Stimulated activated CD8-positive, alpha-beta memory T cell treated with anti-CD3 and anti-CD28 coated beads, Interleukin-12 subunit alpha, Interleukin-12 subunit beta, amount 100 ng/mL, for 24 hours (primary cell): Measurements from ENCODE around the gene WIZ.

Experiments used
- DNase-seq: peaks from one replicate; pipeline ENCODE4 v3.0.0-alpha.2; 2020; ENCODE audit errors: extremely low read depth

The WIZ gene

DNA sequence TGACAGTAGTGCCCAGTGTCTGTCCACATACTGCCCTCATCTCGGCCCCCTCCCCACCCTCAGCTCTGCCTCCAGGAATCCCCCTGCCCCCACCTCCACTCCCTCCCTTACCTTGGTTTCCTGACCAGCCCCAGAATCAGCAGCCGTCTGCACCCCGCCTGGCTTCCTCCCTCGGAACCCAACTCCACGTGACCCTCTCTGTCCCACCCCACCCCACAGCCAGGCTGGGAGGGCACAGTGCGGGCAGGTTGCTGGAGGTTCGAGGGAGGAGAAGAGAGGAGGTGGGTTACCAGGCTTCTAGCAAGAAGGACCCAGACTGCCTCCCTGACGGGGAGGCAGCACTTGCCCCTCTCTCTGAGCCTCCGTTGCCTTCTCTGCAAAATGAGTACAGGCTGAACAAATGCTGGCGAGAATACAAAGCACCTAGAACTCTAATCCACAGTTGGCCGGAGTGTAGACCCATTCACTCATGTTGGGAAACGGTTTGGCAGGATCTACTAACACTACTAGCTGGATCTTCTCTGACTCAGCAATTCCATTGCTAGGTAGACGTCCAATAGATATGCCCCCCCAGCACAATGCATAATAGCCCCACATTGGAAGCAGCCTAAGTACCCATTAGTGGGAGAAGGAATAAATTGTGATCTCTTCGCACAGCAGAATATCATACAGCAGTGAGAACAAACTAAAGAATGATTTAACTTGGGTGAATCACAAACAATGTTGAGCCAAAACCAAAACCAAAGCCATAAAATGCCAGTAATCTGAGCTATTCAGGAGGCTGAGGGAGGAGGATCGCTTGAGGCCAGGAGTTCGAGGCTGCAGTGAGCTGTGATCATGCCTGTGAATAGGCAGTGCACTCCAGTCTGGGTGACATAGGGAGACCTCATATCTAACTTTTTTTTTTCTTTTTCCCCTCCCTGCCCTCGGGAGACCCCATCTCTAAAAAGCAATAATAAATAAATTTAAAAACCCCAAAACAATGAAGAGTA lies 14.9 kb upstream of the WIZ start, which contains the start of gene RASAL3:
RASAL3 (minus strand) TSS at position 151 of the 992 bp plus-strand sequence. CDS start 186 bp downstream, outside the sequence.
- no peak for DNase-seq

GRCh38 chr19:15463861-15464371 lies 14.2 kb upstream of the WIZ start:
- no peak for DNase-seq

DNA sequence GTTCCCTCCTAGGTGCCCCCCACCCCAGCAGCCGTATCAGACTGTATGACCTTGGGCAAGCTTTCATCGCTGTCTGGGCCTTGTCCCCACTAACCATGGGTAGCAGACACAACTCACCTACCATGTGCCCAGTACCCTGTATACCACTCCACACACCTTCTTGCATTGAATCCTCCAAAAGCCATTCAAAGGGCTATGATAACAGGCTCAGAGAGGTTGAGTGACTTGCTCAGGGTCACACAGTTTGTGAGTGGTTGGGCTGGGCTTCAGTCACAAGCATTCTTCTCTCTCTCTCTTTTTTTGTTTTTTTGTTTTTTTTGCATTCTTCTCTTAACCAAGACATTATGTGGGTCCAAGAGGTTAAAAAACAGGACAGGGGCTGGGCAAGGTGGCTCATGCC lies 11.9 kb upstream of the WIZ start:
- no peak for DNase-seq

DNA sequence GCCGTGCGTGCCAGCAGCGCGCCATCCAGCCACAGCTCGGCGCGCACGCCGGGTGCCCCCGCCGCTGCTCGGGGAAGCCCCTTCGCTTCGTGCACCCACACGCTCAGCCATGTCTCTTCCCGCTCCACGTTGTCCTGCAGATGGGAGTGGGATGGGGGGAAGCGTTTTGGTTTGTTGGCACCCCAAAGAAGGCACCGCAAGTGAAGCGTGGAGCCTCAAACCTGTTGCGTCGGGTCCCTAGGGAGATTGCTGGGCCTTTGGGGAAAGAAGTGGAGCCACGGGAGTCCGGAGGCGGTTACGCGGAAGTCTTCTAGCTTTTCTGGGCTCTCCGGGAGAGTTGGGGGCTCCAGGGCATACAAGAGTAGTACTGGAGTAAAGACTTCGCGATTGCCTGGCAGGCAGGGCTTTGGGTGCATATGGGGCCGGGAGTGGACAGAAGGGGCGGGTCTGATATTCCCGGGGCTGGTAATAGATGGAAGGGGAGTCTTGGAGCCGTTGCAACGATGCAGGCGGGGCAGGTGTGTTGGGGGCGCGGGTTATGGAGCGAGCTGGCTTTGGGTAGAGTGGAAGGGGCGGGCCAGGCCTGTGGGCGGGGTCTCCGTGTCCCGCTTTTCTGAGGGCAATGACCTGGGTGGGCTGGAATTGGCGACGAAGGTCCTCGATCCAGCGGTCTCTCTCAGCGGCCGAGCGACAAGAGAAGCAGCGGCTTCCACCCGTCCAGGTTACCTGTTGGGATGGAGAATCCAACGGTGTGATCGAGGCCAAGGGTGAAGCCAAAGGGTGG lies 8.1 kb upstream of the WIZ start:
- DNase-seq, result no peak

GRCh38 chr19:15456871-15457700 lies 7.3 kb upstream of the WIZ start:
- no peak for DNase-seq

DNA sequence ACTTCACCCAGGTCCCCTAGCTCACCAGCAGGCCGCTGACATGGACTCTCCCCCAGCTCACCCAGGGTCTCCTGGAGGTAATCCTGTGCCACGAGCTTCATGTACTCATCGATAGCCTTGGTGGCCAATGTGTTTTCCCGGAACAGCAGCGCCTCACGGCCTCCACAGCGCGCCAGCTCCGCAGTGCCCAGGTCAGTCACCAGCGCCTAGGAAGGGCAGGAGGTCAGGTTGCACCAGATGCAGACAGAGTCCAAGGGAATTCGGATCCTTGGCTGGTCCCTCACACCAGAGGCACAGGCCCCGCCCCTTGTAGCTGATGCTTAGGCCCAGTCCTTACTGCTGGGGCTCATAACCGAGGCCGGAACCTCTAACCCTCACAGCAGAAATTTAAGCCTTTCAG lies 6.7 kb upstream of the WIZ start:
- no peak for DNase-seq

DNA sequence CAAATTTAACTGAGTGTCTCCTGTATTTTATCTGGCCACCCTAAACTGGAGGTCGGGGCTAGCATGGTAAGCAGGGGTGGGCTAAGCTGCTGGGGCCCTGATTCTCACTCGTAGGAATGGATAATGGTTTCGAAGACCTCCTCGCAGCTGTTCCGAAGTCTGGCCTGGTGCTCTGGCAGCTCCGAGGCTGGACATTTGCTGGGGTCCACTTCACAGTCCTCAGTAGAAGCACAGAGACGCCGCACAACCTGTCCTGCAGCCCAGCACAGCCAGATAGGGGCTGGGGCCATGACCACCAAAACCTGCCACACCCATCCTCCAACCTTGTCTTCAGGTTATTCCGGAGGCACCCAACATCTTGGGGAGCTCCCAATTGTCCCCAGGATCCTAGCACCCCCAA lies 6.2 kb upstream of the WIZ start:
- no peak for DNase-seq

- no peak for DNase-seq
Observed at GRCh38 chr19:15453906-15454860, 4.4 kb upstream of the WIZ start.

- DNase-seq, result no peak
Observed at GRCh38 chr19:15453091-15453578, 3.4 kb upstream of the WIZ start.

DNA sequence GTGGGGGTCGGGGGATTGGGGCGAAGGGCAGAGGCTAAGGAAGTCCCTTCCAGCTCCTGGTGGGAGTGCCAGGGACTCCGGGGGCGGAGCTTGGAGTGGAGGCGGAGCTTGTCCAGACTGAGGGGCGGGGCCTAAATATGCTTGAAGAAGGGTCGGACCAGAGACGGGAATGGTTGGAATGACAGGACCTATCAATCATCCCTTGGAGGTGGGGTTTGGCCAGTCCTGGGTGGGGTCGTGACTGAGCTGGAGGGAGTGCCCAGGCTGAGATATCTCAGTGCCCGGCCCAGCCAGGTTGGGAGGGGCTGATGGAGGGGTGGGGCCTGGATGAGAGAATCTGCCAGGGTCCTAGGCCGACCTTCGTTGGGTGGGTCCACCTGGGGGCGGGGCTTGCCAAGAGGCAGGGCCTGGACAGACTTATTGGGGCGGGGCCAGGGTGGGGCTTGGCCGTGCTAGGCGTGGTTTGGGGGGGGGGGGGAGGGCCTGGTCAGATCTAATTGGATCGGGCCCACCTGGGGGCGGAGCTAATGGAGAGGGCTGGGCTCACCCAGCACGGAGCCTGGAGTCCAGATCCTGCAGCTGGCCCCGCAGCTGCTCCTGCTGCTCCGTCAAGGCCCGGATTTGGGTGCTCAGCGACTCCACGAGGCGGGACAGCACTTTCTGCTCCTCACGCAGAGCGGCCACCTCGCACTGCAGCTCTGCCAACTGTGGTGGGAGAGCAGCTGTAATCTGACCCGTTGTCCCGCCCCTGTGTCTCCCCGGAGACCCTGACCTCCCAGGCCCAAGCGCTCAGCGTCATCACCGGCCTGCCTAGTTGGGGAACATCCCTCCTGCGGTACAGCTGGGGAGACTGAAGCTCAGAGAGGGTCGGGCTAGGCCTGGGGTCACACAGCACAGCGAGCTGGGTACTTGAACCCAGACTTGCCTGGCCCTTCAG lies 2.6 kb upstream of the WIZ start:
- no peak for DNase-seq

- no peak for DNase-seq
Observed at GRCh38 chr19:15450528-15450890, 753 bp upstream of the WIZ start.

DNA sequence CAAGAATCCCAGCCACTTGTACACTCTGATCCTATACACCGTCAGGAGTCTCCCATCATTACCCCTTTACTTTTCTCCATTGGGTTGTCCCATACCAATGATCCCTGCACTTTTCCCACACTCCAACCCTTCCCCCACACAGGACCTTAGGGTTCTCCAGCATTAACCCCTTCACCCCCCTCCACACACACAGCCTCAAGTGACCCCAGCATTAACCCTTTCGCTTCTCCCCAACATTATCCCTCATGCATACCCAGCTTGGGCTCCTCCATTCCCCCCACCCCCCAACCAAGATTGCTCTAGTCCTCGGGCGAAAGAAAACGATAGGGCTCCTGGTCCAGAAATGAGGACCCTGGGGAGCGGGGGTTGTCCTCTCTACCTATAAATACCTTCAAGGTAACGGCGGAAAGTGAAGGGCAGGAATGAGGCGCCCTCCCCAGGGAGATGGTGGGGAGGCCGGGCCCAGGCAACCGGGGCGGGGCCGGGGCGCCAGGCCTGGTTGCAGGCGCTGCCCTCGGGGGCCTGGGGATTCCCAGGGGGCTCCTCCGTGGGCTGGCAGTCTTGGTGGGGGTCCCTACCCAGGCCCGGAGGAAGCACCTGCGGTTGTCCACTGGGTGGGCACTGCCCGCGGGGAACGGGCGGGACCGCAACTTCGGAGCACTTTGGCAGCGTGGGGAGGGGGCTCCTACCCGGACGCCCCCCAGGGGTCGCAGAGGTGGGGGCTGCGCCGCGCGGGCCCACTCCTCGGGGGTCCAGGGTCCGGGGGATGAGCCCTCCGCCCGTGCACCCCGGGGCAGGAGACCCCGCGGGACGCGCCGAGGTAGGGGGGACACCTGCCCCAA lies 757 bp downstream of the WIZ start:
- no peak for DNase-seq

DNA sequence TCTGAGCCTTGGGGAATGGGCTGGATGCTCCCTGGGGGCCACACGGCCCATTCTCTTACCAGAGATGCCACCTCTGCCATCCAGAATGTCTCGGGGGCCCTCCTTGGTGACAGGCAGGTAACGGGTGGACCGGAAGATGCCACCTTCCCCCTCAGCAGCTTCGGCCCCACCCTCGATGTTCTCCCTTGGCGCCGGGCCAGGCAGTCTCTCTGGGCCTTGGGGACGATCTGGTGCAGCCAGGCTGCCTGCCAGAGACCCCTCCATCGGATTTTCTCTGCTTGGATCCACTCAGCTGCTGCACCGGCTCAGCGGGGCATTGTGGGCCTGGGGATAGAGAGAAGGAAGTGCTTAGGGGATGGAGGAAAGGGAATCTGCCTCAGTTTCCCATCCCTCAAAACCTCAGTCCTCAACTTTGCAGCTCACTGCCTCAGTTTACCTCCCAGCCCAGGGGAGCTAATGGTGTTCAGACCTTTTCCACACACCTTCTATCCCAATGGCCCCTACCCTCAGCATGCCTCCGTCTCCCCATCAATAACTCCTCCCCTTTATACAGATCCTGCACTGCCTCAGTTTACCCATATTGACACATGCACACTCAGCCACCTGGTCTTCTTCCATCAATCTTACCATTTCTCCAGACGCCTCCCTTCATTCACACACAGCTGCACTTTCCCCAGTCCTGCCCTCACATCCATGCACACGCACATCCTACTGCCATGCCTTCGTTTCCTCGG lies 1.5 kb downstream of the WIZ start:
- no peak for DNase-seq

GRCh38 chr19:15447057-15447456 lies 2.7 kb downstream of the WIZ start:
- no peak for DNase-seq

- DNase-seq, result no peak
Observed at GRCh38 chr19:15445807-15446376, 3.9 kb downstream of the WIZ start.

- DNase-seq, result no peak
Observed at GRCh38 chr19:15445227-15445605, 4.5 kb downstream of the WIZ start.

- no peak for DNase-seq
Observed at GRCh38 chr19:15444505-15445226, 5.1 kb downstream of the WIZ start.
